IMR-90 (cell line): Measurements from ENCODE around the gene MAP7. TPM values are rescaled to one million over a fixed set of nuclear protein-coding genes. Genes with fewer than 3 reads are reported as not detected.

ENCODE experiments used
- ATAC-seq: fragments of 200-7000 bp; cut with Tn5 transposase; 2 replicates; pipeline ENCODE4 v1.9.1; 2020; ENCODE audit warnings: low read depth, mild to moderate bottlenecking, moderate library complexity
- BruUV-seq: library from RNA; stranded (reverse); fragments of 400-500 nt; replicated peaks from 2 replicates; lab custom pipeline; 2021; lab: Mats Ljungman, UMichigan
- CTCF ChIA-PET: fragments of 300-600 bp; formaldehyde crosslinking; extraction: SDS; loops from one replicate; lab custom pipeline; 2021; ENCODE audit warnings: antibody characterized with exemption; lab: Yijun Ruan, JAX
- POLR2A ChIA-PET: fragments of 300-600 bp; sonication (Branson Sonifier 250); formaldehyde crosslinking; loops from one replicate; lab custom pipeline; 2022; ENCODE audit warnings: antibody characterized with exemption; ENCODE audit not compliant: unreplicated experiment; lab: Charles Lee
- DNase-seq: peaks from one replicate; pipeline ENCODE4 v3.0.0; 2013
- H2AFZ ChIP-seq: replicated peaks from 2 replicates; pipeline ENCODE3; 2013; ENCODE audit warnings: low read length, mild to moderate bottlenecking; ENCODE audit not compliant: poor library complexity
- H2AK5ac ChIP-seq: 2 replicates; pipeline ENCODE4 v1.6.1; 2013; ENCODE audit warnings: low read depth, low read length, inconsistent platforms
- H2AK9ac ChIP-seq: replicated peaks from 2 replicates; pipeline ENCODE3; 2013; ENCODE audit warnings: mild to moderate bottlenecking, low read depth, low read length, moderate library complexity; ENCODE audit not compliant: poor library complexity
- H2BK120ac ChIP-seq: 2 replicates; pipeline ENCODE4 v1.6.1; 2013; ENCODE audit warnings: low read depth, low read length, inconsistent platforms
- H2BK15ac ChIP-seq: 3 replicates; pipeline ENCODE4 v1.6.1; 2013; ENCODE audit warnings: low read depth, low read length, inconsistent platforms
- H2BK20ac ChIP-seq: 2 replicates; pipeline ENCODE4 v1.6.1; 2013; ENCODE audit warnings: low read depth, mild to moderate bottlenecking, inconsistent platforms, low read length, moderate library complexity
- H2BK5ac ChIP-seq: 2 replicates; pipeline ENCODE4 v1.6.1; 2013; ENCODE audit warnings: mild to moderate bottlenecking, low read depth, low read length, inconsistent platforms; ENCODE audit not compliant: poor library complexity, severe bottlenecking
- H3K14ac ChIP-seq: replicated peaks from 2 replicates; pipeline ENCODE4 v1.6.1; 2013; ENCODE audit warnings: low read depth, low read length, inconsistent platforms
- H3K18ac ChIP-seq: 2 replicates; pipeline ENCODE4 v1.6.1; 2013; ENCODE audit warnings: low read depth, low read length, control low read depth
- H3K23ac ChIP-seq: 2 replicates; pipeline ENCODE4 v1.6.1; 2013; ENCODE audit warnings: low read depth, low read length, inconsistent platforms
- H3K27ac ChIP-seq: 2 replicates; pipeline ENCODE4 v1.5.1; 2013; ENCODE audit warnings: mild to moderate bottlenecking, control low read depth, low read length; ENCODE audit not compliant: insufficient read depth
- H3K27me3 ChIP-seq: 2 replicates; pipeline ENCODE4 v1.6.1; 2013; ENCODE audit warnings: low read length; ENCODE audit not compliant: control insufficient read depth, insufficient read depth
- H3K36me3 ChIP-seq: 2 replicates; pipeline ENCODE4 v1.6.1; 2013; ENCODE audit warnings: low read length, mixed read lengths; ENCODE audit not compliant: control insufficient read depth, insufficient read depth
- H3K4ac ChIP-seq: 2 replicates; pipeline ENCODE4 v1.6.1; 2013; ENCODE audit warnings: low read depth, low read length, inconsistent platforms
- H3K4me1 ChIP-seq: 2 replicates; pipeline ENCODE4 v1.6.1; 2013; ENCODE audit warnings: low read length, mixed read lengths; ENCODE audit not compliant: control insufficient read depth, insufficient read depth
- H3K4me2 ChIP-seq: 2 replicates; pipeline ENCODE4 v1.6.1; 2013; ENCODE audit warnings: low read depth, mild to moderate bottlenecking, control low read depth, low read length, moderate library complexity
- H3K4me3 ChIP-seq: 2 replicates; pipeline ENCODE4 v1.5.1; 2013; ENCODE audit warnings: low read depth, mild to moderate bottlenecking, control low read depth, low read length, moderate library complexity; ENCODE audit not compliant: insufficient read depth
- H3K56ac ChIP-seq: 2 replicates; pipeline ENCODE4 v1.6.1; 2013; ENCODE audit warnings: low read length, inconsistent platforms; ENCODE audit not compliant: insufficient read depth; ENCODE audit errors: extremely low read depth
- H3K79me1 ChIP-seq, 2 experiments: 2 replicates each; pipeline ENCODE4 v1.6.1; 2013; ENCODE audit warnings: low read length in 2 of 2, inconsistent platforms in 1 of 2, low read depth in 1 of 2
- H3K9ac ChIP-seq: 2 replicates; pipeline ENCODE4 v1.6.1; 2013; ENCODE audit warnings: low read depth, low read length, control low read depth
- H3K9me1 ChIP-seq: 2 replicates; pipeline ENCODE4 v1.6.1; 2013; ENCODE audit warnings: low read length, inconsistent platforms; ENCODE audit not compliant: insufficient read depth
- H3K9me3 ChIP-seq: 2 replicates; pipeline ENCODE4 v1.6.1; 2013; ENCODE audit warnings: low read length; ENCODE audit not compliant: control insufficient read depth, insufficient read depth
- H4K20me1 ChIP-seq: 2 replicates; pipeline ENCODE4 v1.6.1; 2013; ENCODE audit warnings: low read length, inconsistent platforms; ENCODE audit not compliant: insufficient read depth
- H4K5ac ChIP-seq: 2 replicates; pipeline ENCODE4 v1.6.1; 2013; ENCODE audit warnings: mild to moderate bottlenecking, low read depth, low read length, control low read depth
- H4K8ac ChIP-seq, 2 experiments: 2 replicates each; pipeline ENCODE4 v1.6.1; 2013; ENCODE audit warnings: low read depth in 2 of 2, low read length in 2 of 2, control low read depth in 1 of 2, inconsistent platforms in 1 of 2
- H4K91ac ChIP-seq: 2 replicates; pipeline ENCODE4 v1.6.1; 2013; ENCODE audit warnings: low read depth, low read length, inconsistent platforms; ENCODE audit not compliant: insufficient read depth
- MAFK ChIP-seq: IDR thresholded peaks from 2 replicates; pipeline ENCODE4 v1.6.1; 2012; ENCODE audit warnings: low read depth, low read length, improper control_type of control experiment
- NFE2L2 ChIP-seq: fragments of 150-350 bp; IDR thresholded peaks from 2 replicates; pipeline ENCODE4 v1.6.1; 2016; ENCODE audit warnings: low read depth, mild to moderate bottlenecking, low read length
- RAD21 ChIP-seq: IDR thresholded peaks from 2 replicates; pipeline ENCODE4 v1.6.1; 2012; ENCODE audit warnings: low read length, improper control_type of control experiment
- WGBS, 2 experiments: methylation state at CpG; one replicate each; pipeline versions ENCODE4 v1.1.5 to v1.1.7; 2013; ENCODE audit warnings: missing lambda C conversion rate in 2 of 2; ENCODE audit not compliant: insufficient read length in 1 of 2; ENCODE audit errors: extremely low coverage in 2 of 2; 5-methylcytosine and 5-hydroxymethylcytosine counted together
- dilution Hi-C: fragments of 300-500 bp; cut with HindIII; formaldehyde crosslinking; loops from one replicate; pipeline ENCODE4 v1.14.3; 2018; ENCODE audit warnings: low sequenced_read_pairs; ENCODE audit not compliant: unreplicated experiment
- in situ Hi-C: fragments of 300-500 bp; cut with MboI; formaldehyde crosslinking; loops from 3 replicates; pipeline ENCODE4 v1.14.3; 2019; ENCODE audit warnings: low sequenced_read_pairs, inconsistent platforms, mixed read lengths
- intact Hi-C: fragments of 100-400 bp; cut with micrococcal nuclease; formaldehyde crosslinking; loops from 2 replicates; pipeline ENCODE4 v1.10.0; 2022
- polyA plus RNA-seq, 3 experiments: library from polyadenylated mRNA; depleted of rRNA; stranded (reverse); fragments of >200 nt; gene quantifications; 2 replicates each; pipeline ENCODE4 v1.2.3, GENCODE V29; 2012; ENCODE audit warnings: low replicate concordance in 1 of 3
- total RNA-seq: library from RNA; depleted of rRNA; stranded (reverse); fragments of >200 nt; gene quantifications from 2 replicates; pipeline ENCODE4 v1.2.3, GENCODE V29; 2012

MAP7 gene
- total and polyA plus RNA-seq, 2 of the 4 experiments (the other 2 are of a cell fraction): 0.19 to 0.36 TPM

GRCh38 chr6:136331461-136331860 lies 218.8 kb downstream of the MAP7 start:
- POLR2A ChIA-PET: no interaction called here

More at GRCh38 chr6:136331461-136331860, 218.8 kb downstream of the MAP7 start:
- H3K4me3 ChIP-seq: no peak overlapping the region
- intact Hi-C loops: no loop called here
- no peak overlapping the region for H2AFZ ChIP-seq
- H3K79me1 ChIP-seq: no peaks in the 10 kb centered on the region
- no peaks in the 10 kb centered on the region for H3K9me1 ChIP-seq
- no peak overlapping the region for H3K18ac ChIP-seq
- peaks cover 3% of the 10 kb centered on the region; the same call in 1 of the 2 replicates for H3K4me1 ChIP-seq
- H3K56ac ChIP-seq: no peak overlapping the region
- H3K36me3 ChIP-seq: no peaks in the 10 kb centered on the region
- no peaks in the 10 kb centered on the region for H3K9me3 ChIP-seq
- no peak overlapping the region for H3K4ac ChIP-seq
- H2BK5ac ChIP-seq: no peak overlapping the region
- CTCF ChIA-PET: no interaction called here
- H3K27me3 ChIP-seq: peaks cover 10% of the 10 kb centered on the region
- no peak overlapping the region for H2AK9ac ChIP-seq
- H3K4me2 ChIP-seq: no peak overlapping the region
- DNase-seq (no peak), ATAC-seq (no peak)
- no TSS peak for BruUV-seq
- H3K27ac ChIP-seq: no peak overlapping the region
- no peaks in the 10 kb centered on the region for H4K20me1 ChIP-seq
- in situ Hi-C loops: no loop called here
- H2BK20ac ChIP-seq: no peak overlapping the region
- no peak overlapping the region for H3K9ac ChIP-seq
- H2BK120ac ChIP-seq: no peak overlapping the region
- H4K91ac ChIP-seq: no peak overlapping the region
- no peak overlapping the region for H4K8ac ChIP-seq
- dilution Hi-C loops: no loop called here
- no peak overlapping the region for H3K14ac ChIP-seq
- no peak overlapping the region for H2AK5ac ChIP-seq
- no peak overlapping the region for H2BK15ac ChIP-seq
- no peak overlapping the region for H4K5ac ChIP-seq
- H3K23ac ChIP-seq: no peak overlapping the region
- TF ChIP-seq NFE2L2: no peak
- TF ChIP-seq MAFK: no peak
- TF ChIP-seq RAD21: no peak
- WGBS, 2 experiments: no CpG with 5 or more reads among the region's 1 CpG
